Peyer's patch (tissue), 4 donors: ENCODE measurements around the gene SLMAP.

ENCODE experiments used
- CTCF ChIP-seq, 6 experiments: fragments of 450-650 bp in 4 of 6; fragments of 200-600 bp in 2 of 6; sonication (generic) in 1 of 6; IDR thresholded peaks; one replicate each; pipeline ENCODE4 v1.5.1; 2017 to 2019; ENCODE audit warnings: antibody characterized with exemption in 6 of 6, mild to moderate bottlenecking in 3 of 6, moderate library complexity in 1 of 6
- POLR2A ChIP-seq, 2 donors: fragments of 450-650 bp; IDR thresholded peaks; one replicate each; pipeline ENCODE4 v1.5.1; 2017; ENCODE audit warnings: antibody characterized with exemption in 2 of 2, mild to moderate bottlenecking in 2 of 2, moderate library complexity in 2 of 2

DNA sequence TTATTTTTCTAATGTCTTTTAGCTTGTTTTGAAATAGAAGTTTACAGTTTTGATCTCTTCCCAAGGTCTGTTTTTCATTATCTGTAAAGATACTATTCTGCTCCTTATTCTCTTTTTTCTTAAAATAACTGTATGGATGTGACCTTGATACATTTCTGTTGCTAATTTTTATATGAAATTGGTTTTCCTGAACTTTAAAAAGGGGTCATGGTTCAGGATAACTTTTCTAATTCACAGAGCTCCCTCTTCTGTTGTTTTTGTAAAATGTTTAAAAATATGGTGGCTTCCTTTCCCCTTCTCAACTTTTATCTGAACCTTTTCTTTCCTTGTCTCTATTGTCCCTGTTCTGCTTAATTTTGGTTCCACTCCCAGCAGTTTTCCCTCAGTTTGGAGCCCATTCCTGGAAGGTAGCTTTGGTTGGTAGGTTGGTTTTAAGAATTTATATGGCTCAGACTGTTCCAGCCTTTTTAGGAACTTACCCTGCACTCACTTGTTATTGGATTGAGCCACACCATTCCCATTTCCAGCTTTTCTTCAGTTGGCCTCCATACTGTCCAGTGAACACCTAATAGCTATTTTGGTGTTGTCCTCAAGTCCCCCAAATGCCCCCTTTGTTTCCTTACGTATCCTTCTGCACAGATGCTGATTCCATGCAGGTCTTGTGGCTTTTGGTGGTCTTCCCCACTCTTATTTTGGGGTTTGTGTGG is 70.3 kb downstream of the SLMAP start:
- no peak for TF ChIP-seq CTCF (IDR thresholded peaks at IDR 0.05)
- no peak for TF ChIP-seq POLR2A (IDR thresholded peaks at IDR 0.05)
